ENCODE results near the gene SLMAP.
"Not testable (repeated sequence)": the region's sequence is repeated elsewhere in the genome, so short reads cannot be mapped to it uniquely, and the experiment has no call there.

SLMAP gene

DNA sequence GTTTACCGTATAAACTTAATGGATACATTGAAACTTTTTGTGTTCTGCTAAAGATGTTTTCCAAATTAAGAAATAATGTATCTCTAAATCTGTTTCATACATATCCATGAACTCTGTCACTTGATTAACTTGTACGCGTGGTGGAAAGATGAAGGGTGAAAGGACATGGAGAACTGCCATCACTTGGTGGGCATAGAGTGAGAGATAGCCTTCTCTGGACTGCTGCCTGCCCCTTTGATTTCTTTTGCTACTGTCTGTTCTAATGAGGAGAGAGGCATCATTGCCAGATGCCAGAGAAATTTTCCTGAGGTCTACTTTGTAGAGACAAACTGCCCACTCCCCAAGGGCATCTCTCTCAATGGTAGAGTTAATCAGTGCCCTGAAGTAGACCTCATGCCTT lies 120.5 kb downstream of the SLMAP start:
- H3K4me3 ChIP-seq (ENCODE audit: low read length), result no peak overlapping the region
- no peak overlapping the region for H3K27ac ChIP-seq (ENCODE audit: low read length)
- no peaks in the 10 kb centered on the region for H3K27me3 ChIP-seq (replicated peaks; ENCODE audit: insufficient read depth, low read length)
- H3F3A ChIP-seq (ENCODE audit: insufficient read depth, low read length), result no peaks in the 10 kb centered on the region
- H3K9me3 ChIP-seq (replicated peaks; ENCODE audit: insufficient read depth, low read length), result no peaks in the 10 kb centered on the region
- DNase-seq, result no peak
- no peaks in the 10 kb centered on the region for H4K20me1 ChIP-seq (ENCODE audit: insufficient read depth, low read length)
- no peak overlapping the region for H2AFZ ChIP-seq (ENCODE audit: low read length)
- TF ChIP-seq, protein P1, sequence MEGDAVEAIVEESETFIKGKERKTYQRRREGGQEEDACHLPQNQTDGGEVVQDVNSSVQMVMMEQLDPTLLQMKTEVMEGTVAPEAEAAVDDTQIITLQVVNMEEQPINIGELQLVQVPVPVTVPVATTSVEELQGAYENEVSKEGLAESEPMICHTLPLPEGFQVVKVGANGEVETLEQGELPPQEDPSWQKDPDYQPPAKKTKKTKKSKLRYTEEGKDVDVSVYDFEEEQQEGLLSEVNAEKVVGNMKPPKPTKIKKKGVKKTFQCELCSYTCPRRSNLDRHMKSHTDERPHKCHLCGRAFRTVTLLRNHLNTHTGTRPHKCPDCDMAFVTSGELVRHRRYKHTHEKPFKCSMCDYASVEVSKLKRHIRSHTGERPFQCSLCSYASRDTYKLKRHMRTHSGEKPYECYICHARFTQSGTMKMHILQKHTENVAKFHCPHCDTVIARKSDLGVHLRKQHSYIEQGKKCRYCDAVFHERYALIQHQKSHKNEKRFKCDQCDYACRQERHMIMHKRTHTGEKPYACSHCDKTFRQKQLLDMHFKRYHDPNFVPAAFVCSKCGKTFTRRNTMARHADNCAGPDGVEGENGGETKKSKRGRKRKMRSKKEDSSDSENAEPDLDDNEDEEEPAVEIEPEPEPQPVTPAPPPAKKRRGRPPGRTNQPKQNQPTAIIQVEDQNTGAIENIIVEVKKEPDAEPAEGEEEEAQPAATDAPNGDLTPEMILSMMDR (IDR thresholded peaks at IDR 0.05; ENCODE audit: low read length), result no peak
- TF ChIP-seq EZH2phosphoT487 (IDR thresholded peaks at IDR 0.05; ENCODE audit: low read length) (no peak), EZH2 (optimal IDR thresholded peaks at IDR 0.05; ENCODE audit: low read depth, low read length) (no peak)
- no peaks in the 10 kb centered on the region for H3K9me2 ChIP-seq (replicated peaks; ENCODE audit: insufficient read depth, low read length)
- H3K36me3 ChIP-seq (replicated peaks; ENCODE audit: insufficient read depth, low read length), result no peaks in the 10 kb centered on the region
- H3K9ac ChIP-seq (ENCODE audit: low read length), result no peak overlapping the region
- no peaks in the 10 kb centered on the region for H3K79me2 ChIP-seq (ENCODE audit: low read length)
- no peak overlapping the region for H3K4me2 ChIP-seq (ENCODE audit: low read depth, low read length)
- H3K4me1 ChIP-seq (ENCODE audit: low read length), result no peaks in the 10 kb centered on the region

DNA sequence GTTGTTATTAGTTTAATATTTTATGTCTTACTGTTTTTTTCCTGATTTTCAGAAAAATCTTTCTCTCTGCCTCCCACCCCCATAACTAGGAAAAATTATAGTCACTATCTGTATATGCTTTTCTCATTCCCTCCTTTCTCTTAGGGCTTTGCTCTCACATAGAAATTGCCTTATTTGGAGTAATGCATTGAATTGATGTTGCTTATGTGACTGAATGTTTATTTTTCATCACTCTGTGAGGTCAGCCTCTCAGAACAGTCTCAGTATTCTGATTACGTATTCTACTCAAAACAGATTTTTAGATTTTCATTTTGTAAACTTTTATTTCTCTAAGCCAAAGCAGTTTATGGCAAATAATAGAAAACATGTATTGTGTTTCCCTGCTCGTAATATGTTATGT lies 121.0 kb downstream of the SLMAP start:
- H3K27ac ChIP-seq (ENCODE audit: low read length), result no peak overlapping the region
- no peak overlapping the region for H2AFZ ChIP-seq (ENCODE audit: low read length)
- TF ChIP-seq EZH2 (optimal IDR thresholded peaks at IDR 0.05; ENCODE audit: low read depth, low read length) (no peak), EZH2phosphoT487 (IDR thresholded peaks at IDR 0.05; ENCODE audit: low read length) (no peak)
- TF ChIP-seq, protein P1 (IDR thresholded peaks at IDR 0.05; ENCODE audit: low read length), result no peak
- no peaks in the 10 kb centered on the region for H4K20me1 ChIP-seq (ENCODE audit: insufficient read depth, low read length)
- no peak overlapping the region for H3K4me3 ChIP-seq (ENCODE audit: low read length)
- H3K9me2 ChIP-seq (replicated peaks; ENCODE audit: insufficient read depth, low read length), result no peaks in the 10 kb centered on the region
- DNase-seq, result no peak
- H3K27me3 ChIP-seq (replicated peaks; ENCODE audit: insufficient read depth, low read length), result no peaks in the 10 kb centered on the region
- H3K9me3 ChIP-seq (replicated peaks; ENCODE audit: insufficient read depth, low read length), result no peaks in the 10 kb centered on the region
- H3K4me2 ChIP-seq (ENCODE audit: low read depth, low read length), result no peak overlapping the region
- H3K4me1 ChIP-seq (ENCODE audit: low read length), result no peaks in the 10 kb centered on the region
- H3K9ac ChIP-seq (ENCODE audit: low read length), result no peak overlapping the region
- H3F3A ChIP-seq (ENCODE audit: insufficient read depth, low read length), result no peaks in the 10 kb centered on the region
- no peaks in the 10 kb centered on the region for H3K79me2 ChIP-seq (ENCODE audit: low read length)
- no peaks in the 10 kb centered on the region for H3K36me3 ChIP-seq (replicated peaks; ENCODE audit: insufficient read depth, low read length)

DNA sequence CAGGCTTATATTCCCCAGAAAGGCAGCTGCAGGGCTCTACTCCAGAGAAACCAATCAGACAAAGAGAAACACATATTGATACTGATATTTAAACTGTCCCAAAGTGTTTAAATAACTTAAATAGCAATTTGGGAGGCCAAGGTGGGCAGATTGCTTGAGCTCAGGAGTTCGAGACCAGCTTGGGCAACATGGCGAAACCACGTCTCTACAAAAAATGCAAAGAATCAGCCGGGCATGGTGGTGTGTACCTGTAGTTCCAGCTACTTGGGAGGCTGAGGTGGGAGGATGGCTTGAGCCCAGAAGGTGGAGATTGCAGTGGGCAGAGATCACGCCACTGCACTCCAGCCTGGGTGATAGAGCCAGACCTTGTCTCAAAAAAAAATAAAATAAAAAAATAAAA lies 128.3 kb downstream of the SLMAP start:
- H3K27ac ChIP-seq (ENCODE audit: low read length); H3F3A ChIP-seq (ENCODE audit: insufficient read depth, low read length); H2AFZ ChIP-seq (ENCODE audit: low read length); DNase-seq; H3K4me3 ChIP-seq (ENCODE audit: low read length); H3K27me3 ChIP-seq (replicated peaks; ENCODE audit: insufficient read depth, low read length); H3K4me1 ChIP-seq (ENCODE audit: low read length); H3K79me2 ChIP-seq (ENCODE audit: low read length); H3K9ac ChIP-seq (ENCODE audit: low read length); H3K9me3 ChIP-seq (replicated peaks; ENCODE audit: insufficient read depth, low read length); H4K20me1 ChIP-seq (ENCODE audit: insufficient read depth, low read length); H3K4me2 ChIP-seq (ENCODE audit: low read depth, low read length); H3K36me3 ChIP-seq (replicated peaks; ENCODE audit: insufficient read depth, low read length); H3K9me2 ChIP-seq (replicated peaks; ENCODE audit: insufficient read depth, low read length): not testable (repeated sequence)

DNA sequence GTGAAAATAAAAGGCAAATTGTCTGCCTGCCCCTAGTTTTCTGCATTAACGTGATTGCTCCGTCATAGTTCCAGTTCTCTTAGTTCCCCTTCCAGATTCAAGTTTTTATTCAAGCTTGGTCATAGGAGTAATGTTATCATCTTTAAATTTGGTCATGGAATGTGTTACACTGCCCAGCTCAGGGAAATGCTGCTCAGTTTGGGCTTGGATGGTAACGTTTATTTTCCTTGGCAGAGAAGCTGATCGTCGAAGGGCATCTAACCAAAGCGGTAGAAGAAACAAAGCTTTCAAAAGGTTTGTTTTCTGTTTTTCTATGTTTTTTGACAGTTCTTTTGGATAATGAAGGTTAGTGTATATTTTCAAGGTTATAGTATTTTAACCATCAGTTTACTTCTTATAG lies 133.7 kb downstream of the SLMAP start:
- no peak overlapping the region for H3K4me3 ChIP-seq (ENCODE audit: low read length)

More for the DNA sequence above, 133.7 kb downstream of the SLMAP start:
- no peak overlapping the region for H3K9ac ChIP-seq (ENCODE audit: low read length)
- no peaks in the 10 kb centered on the region for H3K4me1 ChIP-seq (ENCODE audit: low read length)
- no peaks in the 10 kb centered on the region for H3K36me3 ChIP-seq (replicated peaks; ENCODE audit: insufficient read depth, low read length)
- no peaks in the 10 kb centered on the region for H3F3A ChIP-seq (ENCODE audit: insufficient read depth, low read length)
- H3K9me2 ChIP-seq (replicated peaks; ENCODE audit: insufficient read depth, low read length), result no peaks in the 10 kb centered on the region
- no peak for DNase-seq
- H4K20me1 ChIP-seq (ENCODE audit: insufficient read depth, low read length), result no peaks in the 10 kb centered on the region
- H2AFZ ChIP-seq (ENCODE audit: low read length), result no peak overlapping the region
- H3K27ac ChIP-seq (ENCODE audit: low read length), result no peak overlapping the region
- H3K4me2 ChIP-seq (ENCODE audit: low read depth, low read length), result no peak overlapping the region
- TF ChIP-seq EZH2phosphoT487 (IDR thresholded peaks at IDR 0.05; ENCODE audit: low read length), result no peak
- TF ChIP-seq, protein P1 (IDR thresholded peaks at IDR 0.05; ENCODE audit: low read length), result no peak
- no peak for TF ChIP-seq EZH2 (optimal IDR thresholded peaks at IDR 0.05; ENCODE audit: low read depth, low read length)
- no peaks in the 10 kb centered on the region for H3K9me3 ChIP-seq (replicated peaks; ENCODE audit: insufficient read depth, low read length)
- H3K79me2 ChIP-seq (ENCODE audit: low read length), result no peaks in the 10 kb centered on the region
- no peaks in the 10 kb centered on the region for H3K27me3 ChIP-seq (replicated peaks; ENCODE audit: insufficient read depth, low read length)

Measured in MM.1S (cell line).